ENCODE data around the gene GRID1.
A peak's percentile ranks its signal among the peaks of the same experiment; 100 is the strongest.
"Not testable (repeated sequence)": the region's sequence is repeated elsewhere in the genome, so short reads cannot be mapped to it uniquely, and the experiment has no call there.

Gene GRID1

GRCh38 chr10:86391986-86392722 lies 25.6 kb upstream of the GRID1 start:
- no peak for DNase-seq

- no peak for DNase-seq
These were observed 24.7 kb upstream of the GRID1 start for GRCh38 chr10:86391236-86391840.

DNA sequence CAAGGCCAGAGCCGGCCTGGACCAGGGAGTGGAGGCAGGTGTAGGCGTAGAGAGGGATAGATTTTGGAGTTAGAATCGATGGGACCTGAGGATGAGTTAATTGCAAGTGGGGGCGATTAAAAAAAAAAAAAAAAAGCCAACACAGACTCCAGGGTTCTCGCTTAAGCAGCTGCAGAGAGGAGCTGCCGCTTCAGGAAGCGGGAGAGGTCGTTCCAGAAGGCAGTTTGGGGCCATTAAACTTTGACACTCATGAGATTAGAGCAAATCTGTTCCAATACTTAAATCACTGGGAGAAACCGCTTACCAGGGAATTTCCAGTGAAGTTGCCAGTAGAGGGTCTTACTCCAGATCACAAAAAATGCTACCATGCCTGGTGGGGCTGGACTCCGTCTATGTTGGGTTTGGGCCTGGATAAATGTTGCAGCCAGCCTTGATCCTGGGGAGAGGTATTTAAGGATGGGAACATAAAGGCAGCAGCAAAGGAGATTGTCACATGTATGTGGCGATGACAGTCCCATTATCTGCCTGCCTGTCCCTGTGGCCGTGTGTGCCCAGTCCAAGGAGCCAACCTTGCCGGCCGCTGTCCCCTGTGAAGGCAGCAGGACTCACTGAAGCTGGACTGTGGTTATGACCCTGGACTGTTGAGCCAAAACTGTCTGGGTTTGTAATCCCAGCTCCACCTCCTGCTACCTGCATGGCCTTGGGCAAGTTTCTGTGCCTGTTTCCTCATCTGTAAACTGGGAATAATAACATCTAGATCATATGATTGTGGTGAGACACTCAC lies 23.9 kb upstream of the GRID1 start:
- DNase-seq, result no peak

DNA sequence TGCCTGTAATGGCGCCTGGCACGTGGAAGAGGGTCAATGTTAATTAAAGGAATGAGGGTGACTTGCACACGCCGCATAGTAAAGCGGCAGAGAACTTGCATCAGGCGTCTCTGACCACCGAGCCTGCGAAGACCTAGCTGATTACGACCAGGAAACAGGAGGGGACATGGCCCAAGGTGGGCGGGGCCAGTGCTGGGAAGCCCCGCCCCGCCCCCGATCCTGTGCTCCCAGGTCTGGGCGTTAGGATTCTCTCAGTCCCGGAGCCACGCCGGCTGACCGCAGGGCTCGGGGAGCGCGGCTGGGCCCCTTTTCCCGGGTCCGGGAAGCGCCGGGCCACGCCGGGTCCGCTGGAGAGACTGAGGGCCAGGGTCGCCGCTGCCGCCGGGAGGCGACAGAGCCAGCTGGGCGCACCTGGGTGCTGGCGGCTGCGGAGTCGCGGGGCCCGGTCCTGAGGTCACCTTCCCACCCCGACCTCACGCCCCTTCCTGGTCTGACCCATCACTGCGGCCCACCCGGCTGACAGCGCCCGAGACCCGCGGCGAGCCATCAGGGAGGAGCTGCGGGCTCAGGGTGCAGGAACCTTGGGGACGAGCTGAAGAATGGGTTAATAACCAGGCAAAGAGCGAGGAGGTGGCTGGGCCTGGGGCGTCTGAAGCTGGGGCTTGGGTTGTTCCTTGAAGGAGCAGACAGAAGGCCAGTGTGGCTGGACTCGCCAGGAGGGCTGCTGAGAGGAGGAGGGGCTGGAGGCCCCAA lies 23.0 kb upstream of the GRID1 start:
- DNase-seq, result no peak

DNA sequence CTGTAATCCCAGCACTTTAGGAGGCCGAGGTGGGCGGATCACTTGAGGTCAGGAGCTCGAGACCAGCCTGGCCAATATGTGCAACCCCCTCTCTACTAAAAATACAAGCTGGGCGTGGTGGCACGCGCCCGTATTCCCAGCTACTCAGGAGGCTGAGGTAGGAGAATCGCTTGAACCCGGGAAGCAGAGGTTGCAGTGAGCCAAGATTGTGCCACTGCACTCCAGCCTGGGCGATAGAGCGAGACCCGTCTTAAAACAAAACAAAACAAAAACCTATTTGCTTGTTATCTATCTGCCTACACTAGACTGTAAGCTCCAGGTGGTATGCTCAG lies 22.5 kb upstream of the GRID1 start:
- DNase-seq, result not testable (repeated sequence)

DNA sequence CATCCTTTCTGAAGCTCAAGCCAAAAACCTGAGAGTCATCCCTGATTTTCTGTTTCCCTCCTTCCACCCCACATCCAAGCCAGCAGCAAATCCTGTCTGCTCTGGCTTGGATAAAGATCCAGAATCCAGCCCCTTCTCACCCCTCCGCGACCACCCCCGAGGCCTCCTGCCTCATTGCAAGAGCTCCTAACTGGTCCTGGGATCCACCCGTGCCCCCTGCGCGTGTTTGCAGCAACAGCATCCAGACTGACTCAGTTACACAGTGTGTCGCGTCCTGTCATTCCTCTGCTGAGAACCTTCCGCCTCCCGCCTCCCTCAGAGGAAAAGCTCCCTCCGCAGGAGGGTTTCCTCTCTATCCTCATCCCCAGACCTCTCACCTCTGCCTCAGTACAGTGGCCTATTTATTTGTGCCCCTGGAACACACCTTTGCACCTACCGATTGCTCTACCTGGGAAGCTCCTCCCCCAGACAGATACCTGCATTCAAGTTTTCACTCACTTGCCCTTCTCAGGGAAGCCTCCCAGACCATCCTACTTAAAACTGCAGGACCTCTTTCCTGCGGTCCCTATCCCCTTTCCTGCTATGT lies 21.6 kb upstream of the GRID1 start:
- DNase-seq, result no peak

GRCh38 chr10:86387178-86387794 lies 20.7 kb upstream of the GRID1 start:
- no peak for DNase-seq

- no peak for DNase-seq
These were observed 19.2 kb upstream of the GRID1 start for GRCh38 chr10:86385806-86386205.

- DNase-seq, result no peak
These were observed 11.2 kb upstream of the GRID1 start for GRCh38 chr10:86377797-86378146.

DNA sequence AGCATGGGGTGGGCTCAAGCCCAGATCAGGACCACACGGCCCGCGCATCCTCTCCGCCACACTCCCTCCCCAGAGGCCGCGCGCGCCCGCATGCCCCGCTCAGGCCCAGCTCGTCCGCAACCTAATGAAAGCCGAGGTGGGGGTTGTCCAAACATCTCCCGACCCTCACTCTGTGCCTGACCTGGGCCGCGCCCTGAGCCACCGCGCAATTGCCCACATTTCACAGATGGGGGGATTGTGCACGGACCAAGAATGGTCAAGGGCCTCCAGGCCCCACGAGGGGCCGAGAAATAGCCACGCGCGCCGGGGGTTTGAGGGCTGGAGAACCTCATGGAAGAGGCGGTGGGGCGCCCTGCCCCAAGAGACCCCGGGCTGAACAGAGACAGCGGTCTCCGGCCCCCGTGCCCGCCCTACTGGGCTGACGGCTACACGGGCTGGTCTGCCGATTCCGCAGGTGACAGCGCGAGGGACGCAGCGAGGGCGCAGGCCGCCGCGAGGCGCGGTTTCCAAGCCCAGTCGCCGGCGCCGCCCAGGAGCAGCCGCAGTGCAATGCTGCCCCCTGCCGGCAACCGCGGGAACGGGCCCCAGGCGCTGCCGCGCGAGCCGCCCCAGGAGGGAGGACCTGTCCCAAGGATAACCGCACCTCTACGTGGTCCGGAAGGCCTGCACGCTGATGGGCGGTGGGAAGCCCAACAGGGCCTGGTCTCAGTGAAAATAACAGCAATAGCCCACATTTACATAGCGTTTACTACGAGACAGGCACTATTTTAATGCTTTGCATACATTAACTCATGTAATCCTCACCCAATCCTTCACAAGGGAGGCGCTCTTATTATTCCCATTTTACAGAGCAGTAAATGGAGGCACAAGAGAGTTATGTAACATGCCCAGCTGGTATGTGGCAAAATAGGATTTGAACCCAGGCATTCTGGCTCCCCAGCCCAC lies 10.5 kb upstream of the GRID1 start:
- peak; percentile 69 for DNase-seq

- DNase-seq, result no peak
These were observed 9.8 kb upstream of the GRID1 start for GRCh38 chr10:86376403-86376802.

- DNase-seq, result no peak
These were observed 8.6 kb upstream of the GRID1 start for GRCh38 chr10:86375204-86375603.

DNA sequence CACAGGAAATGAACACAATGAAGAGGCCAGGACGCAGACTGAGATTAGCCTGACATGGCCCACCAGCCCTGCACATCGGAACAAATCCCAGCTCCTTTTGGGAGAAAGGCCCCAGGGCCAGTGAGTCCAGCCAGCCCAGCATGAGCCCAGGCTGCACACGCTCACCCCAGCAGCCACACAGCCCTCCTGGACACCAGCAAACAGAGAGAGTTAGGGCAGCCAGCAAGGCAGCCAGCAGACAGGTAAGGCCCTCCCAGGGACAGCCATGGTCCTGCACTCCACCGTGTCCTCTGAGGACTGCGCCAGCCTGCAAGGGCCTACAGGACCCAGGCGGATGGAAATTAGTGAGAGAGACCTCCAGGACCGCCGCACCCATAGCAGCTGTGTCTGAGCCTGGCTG lies 8.1 kb upstream of the GRID1 start:
- DNase-seq, result no peak

GRCh38 chr10:86373828-86374227 lies 7.2 kb upstream of the GRID1 start:
- no peak for DNase-seq

GRCh38 chr10:86373251-86373650 lies 6.7 kb upstream of the GRID1 start:
- no peak for DNase-seq

- no peak for DNase-seq
These were observed 6.2 kb upstream of the GRID1 start for GRCh38 chr10:86372784-86373239.

DNA sequence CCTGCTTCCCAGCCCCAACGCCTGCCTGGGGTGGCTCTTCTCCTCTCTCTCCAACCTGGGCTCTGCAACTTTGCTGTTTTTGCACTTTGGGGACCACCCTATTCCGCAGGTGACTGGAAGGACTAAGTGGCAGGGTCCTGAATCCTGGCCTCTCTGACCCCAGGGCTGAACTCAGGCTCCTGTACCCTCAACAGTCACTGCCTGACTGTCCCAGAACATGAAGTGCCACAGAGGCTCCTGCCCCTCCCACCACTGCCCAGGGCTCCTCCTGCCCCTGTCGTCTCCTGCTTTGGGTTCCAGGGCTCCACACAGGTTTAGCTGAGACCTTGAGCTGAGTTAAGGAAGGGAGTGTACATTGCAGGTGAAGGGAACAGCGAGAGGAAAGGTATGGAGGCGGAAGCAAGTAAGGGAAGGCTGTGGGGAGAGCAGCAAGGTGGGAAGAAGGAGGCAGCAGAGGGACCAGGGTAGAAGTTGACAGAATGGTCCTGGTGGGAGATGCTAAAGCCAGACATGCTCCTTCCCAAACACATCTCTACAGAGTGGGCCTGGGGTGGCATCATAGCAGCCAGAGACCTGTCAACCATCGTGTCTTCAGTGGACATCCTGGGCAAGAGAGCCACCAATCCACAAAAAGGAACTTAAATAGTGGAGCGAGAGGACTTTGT lies 5.7 kb upstream of the GRID1 start:
- DNase-seq, result no peak

DNA sequence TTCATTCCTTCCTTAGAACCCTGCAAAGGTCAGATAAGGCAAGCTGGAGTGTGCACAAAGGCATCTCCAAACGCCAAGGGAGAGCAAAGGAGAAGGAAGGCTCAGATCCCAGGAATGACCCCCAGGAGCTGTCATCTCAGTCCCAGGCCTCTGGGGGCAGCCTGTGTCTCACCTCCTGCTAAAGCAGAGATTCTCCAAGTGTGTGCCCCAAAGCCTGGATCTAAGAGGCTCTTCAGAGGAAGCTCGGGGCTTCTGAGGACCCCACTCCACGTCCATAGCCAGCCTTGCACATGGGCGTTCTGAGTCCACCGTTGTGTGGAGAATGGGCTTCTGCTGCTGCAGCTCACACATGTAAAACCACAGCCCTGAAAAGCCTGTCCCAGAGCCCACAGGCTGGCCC lies 5.1 kb upstream of the GRID1 start:
- DNase-seq, result no peak

- no peak for DNase-seq
These were observed 4.5 kb upstream of the GRID1 start for GRCh38 chr10:86371116-86371515.

GRCh38 chr10:86370006-86370585 lies 3.5 kb upstream of the GRID1 start:
- no peak for DNase-seq

All from NCI-H2107 (cell line).